ENCODE data around the gene FAM72D. TPM values are rescaled to one million over a fixed set of nuclear protein-coding genes. Genes with fewer than 3 reads are reported as not detected.
"Not testable (repeated sequence)": the region's sequence is repeated elsewhere in the genome, so short reads cannot be mapped to it uniquely, and the experiment has no call there.

FAM72D gene
- total and polyA plus RNA-seq, 2 of the 8 experiments (the other 6 are each of a cell fraction or from before 2014, with no cell fraction given), result 4.9 to 12.7 TPM

DNA sequence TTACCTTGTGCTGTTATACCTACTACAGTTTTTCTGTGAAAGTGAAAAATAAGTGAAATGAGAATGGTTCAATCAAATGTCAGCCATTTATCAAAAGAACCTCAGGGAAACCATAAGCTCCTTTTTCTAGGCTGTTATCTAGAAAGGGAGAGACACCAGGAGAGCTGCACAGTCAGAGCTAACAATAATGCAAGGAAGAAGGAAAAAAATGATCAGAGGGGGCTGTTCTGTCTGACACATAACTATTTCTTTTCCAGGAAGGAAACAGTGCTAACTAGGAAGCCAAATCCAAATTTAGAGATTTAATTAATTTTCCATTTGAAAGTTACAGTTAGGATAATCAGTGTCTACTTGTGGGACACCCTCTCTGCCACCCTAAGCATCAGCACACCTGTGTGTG is 31.4 kb downstream of the FAM72D start:
- CTCF ChIA-PET (ENCODE audit: partially characterized antibody); H2BK20ac ChIP-seq (ENCODE audit: low read length); H3K56ac ChIP-seq (replicated peaks; ENCODE audit: insufficient read length, low read depth, low read length); H4K20me1 ChIP-seq (replicated peaks in 1 of 2; ENCODE audit: control insufficient read depth in 1 of 2, insufficient read depth in 2 of 2, low read length in 2 of 2); H3K4ac ChIP-seq (replicated peaks; ENCODE audit: insufficient read length, low read depth, low read length); H2BK120ac ChIP-seq (replicated peaks; ENCODE audit: low read depth, low read length); H2BK12ac ChIP-seq (ENCODE audit: low read depth, low read length); H3K18ac ChIP-seq (ENCODE audit: extremely low read depth, low read length); H3K9ac ChIP-seq (replicated peaks in 1 of 4; ENCODE audit: extremely low read depth in 1 of 4, low read depth in 3 of 4, low read length in 3 of 4); H2BK15ac ChIP-seq (ENCODE audit: low read length); H3K23me2 ChIP-seq (ENCODE audit: low read depth, low read length); H3K14ac ChIP-seq (ENCODE audit: insufficient read length); H3K79me1 ChIP-seq (ENCODE audit: low read depth, low read length); H2AK5ac ChIP-seq (ENCODE audit: low read depth, low read length); H3K9me3 ChIP-seq (ENCODE audit: insufficient read depth in 2 of 2, low read depth in 1 of 2, low read length in 1 of 2); H3K23ac ChIP-seq (ENCODE audit: insufficient read length); H3K27me3 ChIP-seq (replicated peaks in 1 of 4; ENCODE audit: control insufficient read depth in 3 of 4, extremely low read depth in 1 of 4, insufficient read depth in 3 of 4, low read length in 3 of 4); POLR2A ChIA-PET (ENCODE audit: partially characterized antibody); H4K91ac ChIP-seq (replicated peaks; ENCODE audit: insufficient read length, low read length); H3K4me2 ChIP-seq (ENCODE audit: insufficient read depth in 1 of 2, low read depth in 2 of 2, low read length in 2 of 2); H2AFZ ChIP-seq (ENCODE audit: low read length); H3K36me3 ChIP-seq (ENCODE audit: control insufficient read depth in 2 of 4, insufficient read depth in 4 of 4, low read length in 3 of 4); FAIRE-seq; H2BK5ac ChIP-seq (ENCODE audit: low read depth, low read length); H4K5ac ChIP-seq (ENCODE audit: insufficient read length, low read depth, low read length); H3K4me3 ChIP-seq (ENCODE audit: extremely low read depth in 1 of 4, insufficient read depth in 2 of 4, low read depth in 3 of 4, low read length in 4 of 4); H3K27ac ChIP-seq (ENCODE audit: low read depth, low read length); H3K79me2 ChIP-seq (ENCODE audit: control insufficient read depth in 1 of 2, insufficient read depth in 2 of 2, low read length in 2 of 2); H4K8ac ChIP-seq (ENCODE audit: extremely low read depth, insufficient read depth, low read length); DNase-seq (ENCODE audit: low read depth in 1 of 2, low spot score in 2 of 2); H3K4me1 ChIP-seq (replicated peaks in 1 of 4; ENCODE audit: control insufficient read depth in 3 of 4, insufficient read depth in 4 of 4, low read length in 3 of 4): not testable (repeated sequence)
